DMS 273 treated with DMSO at 0.1 percent for 48 hours (cell line): ENCODE measurements around the gene HERC4.
A peak's percentile ranks its signal among the peaks of the same experiment; 100 is the strongest.
"Not testable (repeated sequence)": the region's sequence is repeated elsewhere in the genome, so short reads cannot be mapped to it uniquely, and the experiment has no call there.

Source experiments
- DNase-seq: peaks from one replicate; lab custom pipeline; 2025; lab: John Stamatoyannopoulos, UW

HERC4 gene

GRCh38 chr10:68049289-68050078 is 25.6 kb downstream of the HERC4 start:
- no peak for DNase-seq

- no peak for DNase-seq
Observed at GRCh38 chr10:68047554-68048327, 27.3 kb downstream of the HERC4 start.

- DNase-seq, result no peak
Observed at GRCh38 chr10:68047122-68047521, 28.0 kb downstream of the HERC4 start.

GRCh38 chr10:68046642-68047041 is 28.4 kb downstream of the HERC4 start:
- DNase-seq, result no peak

- DNase-seq, result no peak
Observed at GRCh38 chr10:68043030-68043429, 32.1 kb downstream of the HERC4 start.

GRCh38 chr10:68032113-68032512 is 43.0 kb downstream of the HERC4 start:
- DNase-seq, result no peak

GRCh38 chr10:68027429-68027828 is 47.7 kb downstream of the HERC4 start:
- DNase-seq, result no peak

- DNase-seq, result no peak
Observed at GRCh38 chr10:68023292-68023691, 51.8 kb downstream of the HERC4 start.

- not testable (repeated sequence) for DNase-seq
Observed at GRCh38 chr10:68022324-68022723, 52.8 kb downstream of the HERC4 start.

GRCh38 chr10:68016519-68016918 is 58.6 kb downstream of the HERC4 start:
- DNase-seq, result not testable (repeated sequence)

GRCh38 chr10:68010426-68010940 is 64.6 kb downstream of the HERC4 start:
- DNase-seq, result no peak

GRCh38 chr10:68007356-68007755 is 67.7 kb downstream of the HERC4 start:
- DNase-seq, result no peak

- no peak for DNase-seq
Observed at GRCh38 chr10:68001539-68001938, 73.5 kb downstream of the HERC4 start.

GRCh38 chr10:68001000-68001399 is 74.1 kb downstream of the HERC4 start:
- DNase-seq, result no peak

- DNase-seq, result no peak
Observed at GRCh38 chr10:67990093-67990492, 85.0 kb downstream of the HERC4 start.

GRCh38 chr10:67988606-67989005 is 86.5 kb downstream of the HERC4 start:
- no peak for DNase-seq

GRCh38 chr10:67982603-67983002 is 92.5 kb downstream of the HERC4 start:
- not testable (repeated sequence) for DNase-seq

GRCh38 chr10:67978749-67979148 is 96.3 kb downstream of the HERC4 start:
- no peak for DNase-seq

- DNase-seq, result no peak
Observed at GRCh38 chr10:67977251-67977650, 97.8 kb downstream of the HERC4 start.

- peak; percentile 10 for DNase-seq
Observed at GRCh38 chr10:67976292-67977245, 98.5 kb downstream of the HERC4 start.

GRCh38 chr10:67975871-67976270 is 99.2 kb downstream of the HERC4 start:
- no peak for DNase-seq

- no peak for DNase-seq
Observed at GRCh38 chr10:67971311-67971710, 103.8 kb downstream of the HERC4 start.
